ENCODE data around the gene MANEAL.
A peak's percentile ranks its signal among the peaks of the same experiment; 100 is the strongest.
"Not testable (repeated sequence)": the region's sequence is repeated elsewhere in the genome, so short reads cannot be mapped to it uniquely, and the experiment has no call there.

Gene MANEAL

DNA sequence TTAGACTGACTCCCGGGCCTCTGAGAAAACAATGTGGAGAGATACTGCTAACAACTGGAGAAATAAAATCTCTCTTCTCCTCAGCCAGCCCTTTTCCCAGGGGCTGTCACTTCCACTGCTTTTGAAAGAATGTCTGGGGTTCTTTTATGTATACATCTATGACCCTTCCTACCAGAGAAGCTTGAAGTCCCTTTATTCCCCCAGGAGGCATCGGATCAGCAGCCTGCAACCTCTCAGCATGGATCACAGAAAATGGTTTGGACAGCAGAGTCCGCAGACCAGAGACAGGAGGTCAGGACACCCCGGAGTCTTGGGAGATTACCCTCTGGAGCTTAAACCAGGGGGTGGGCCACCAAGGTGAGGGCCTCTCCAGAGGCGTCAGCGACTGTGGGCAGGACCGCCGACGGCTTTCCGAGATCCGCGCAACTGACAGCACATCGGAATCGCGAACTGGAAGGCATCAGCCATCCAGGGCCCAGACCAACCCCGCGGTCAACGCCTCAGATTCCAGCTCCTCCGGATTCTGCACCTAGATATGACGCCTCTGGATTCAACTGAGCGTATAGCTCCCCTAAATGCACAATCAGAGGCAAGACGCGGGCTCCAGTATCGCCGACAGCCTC, 29.7 kb upstream of the MANEAL start:
- no peak for DNase-seq (ENCODE audit: low spot score)
- in situ Hi-C loops (cut with MboI; ENCODE audit: low pct_unique_long_range_greater_than_20kb, low sequenced_read_pairs, unreplicated experiment) = no loop called here

GRCh38 chr1:37764414-37764825, 29.2 kb upstream of the MANEAL start:
- in situ Hi-C loops (cut with MboI; ENCODE audit: low pct_unique_long_range_greater_than_20kb, low sequenced_read_pairs, unreplicated experiment) = no loop called here
- TF ChIP-seq CTCF (IDR thresholded peaks at IDR 0.05; ENCODE audit: extremely low read depth, insufficient read depth, missing control alignments) = no peak
- peak; percentile 70 for DNase-seq (ENCODE audit: low spot score)

More for the DNA sequence above, 29.7 kb upstream of the MANEAL start:
- no peak for TF ChIP-seq CTCF (IDR thresholded peaks at IDR 0.05; ENCODE audit: extremely low read depth, insufficient read depth, missing control alignments)

DNA sequence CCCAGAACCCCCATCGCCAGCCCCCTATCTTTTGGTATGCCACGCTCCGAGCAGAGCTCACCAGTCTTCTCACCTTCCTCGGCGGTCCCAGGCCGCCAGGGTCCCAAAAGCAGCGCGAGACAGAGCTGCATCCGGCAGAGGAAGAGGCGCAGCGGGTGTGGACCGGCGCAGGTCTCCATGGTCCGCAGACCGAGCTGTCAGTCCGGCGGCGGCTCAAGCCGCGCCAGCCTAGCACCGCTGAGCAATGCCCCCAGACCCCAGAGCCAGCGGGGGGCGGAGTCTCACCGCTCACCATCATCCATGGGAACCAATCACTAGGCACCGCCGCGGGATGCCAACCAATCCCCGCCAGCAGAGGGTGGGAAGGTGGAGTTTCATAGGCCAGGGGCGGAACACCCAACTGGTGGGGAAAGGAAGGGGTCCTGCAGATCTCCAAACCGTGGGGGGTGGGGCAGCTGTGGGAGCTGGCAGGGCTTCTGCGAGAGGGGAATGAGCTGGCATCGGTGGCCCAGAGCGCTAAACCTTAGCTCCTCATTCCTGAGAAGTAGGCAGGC, 28.7 kb upstream of the MANEAL start, which contains the start of gene EPHA10:
Gene EPHA10 (minus strand): TSS at position 233 of the 554 bp plus-strand sequence. CDS start 54 bp downstream, at position 179.
- no peak for DNase-seq (ENCODE audit: low spot score)

DNA sequence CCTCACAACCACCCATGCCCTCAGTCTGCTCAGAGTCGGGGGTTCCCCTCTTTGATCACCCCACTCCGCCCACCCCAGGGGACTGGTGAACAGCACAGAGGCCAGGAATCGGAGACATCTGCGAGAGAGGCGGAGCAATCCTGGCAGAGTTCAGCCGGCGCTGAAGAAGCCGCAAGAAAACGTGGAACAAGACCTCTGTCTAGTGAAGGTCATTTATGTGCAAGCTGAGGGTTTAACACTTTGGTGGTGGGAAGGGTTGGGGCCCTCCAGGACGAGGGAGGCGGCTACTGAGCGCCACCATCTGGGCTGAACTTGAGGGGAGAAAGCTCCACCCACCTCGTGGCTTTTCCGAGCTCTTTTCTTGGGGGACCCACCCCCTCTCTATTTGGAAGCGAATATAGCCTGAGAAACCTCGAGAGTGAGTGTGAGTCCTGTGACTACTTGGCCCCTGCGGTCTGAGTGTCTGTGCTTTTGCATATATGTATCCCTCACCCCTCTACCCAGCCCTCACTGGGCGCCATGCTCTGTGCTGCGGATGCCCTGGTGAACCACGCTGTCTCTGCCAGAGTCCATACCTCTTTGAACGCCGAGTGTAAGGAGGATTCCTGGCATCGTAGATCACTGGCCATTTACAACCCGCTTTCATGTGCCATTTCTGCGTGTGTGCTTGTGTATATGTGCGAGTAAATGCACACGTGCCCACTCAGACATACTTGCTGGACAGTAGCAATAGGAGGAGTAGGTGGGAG, 27.6 kb upstream of the MANEAL start:
- in situ Hi-C loops (cut with MboI; ENCODE audit: low pct_unique_long_range_greater_than_20kb, low sequenced_read_pairs, unreplicated experiment) = no loop called here
- DNase-seq (ENCODE audit: low spot score) = no peak
- TF ChIP-seq CTCF (IDR thresholded peaks at IDR 0.05; ENCODE audit: extremely low read depth, insufficient read depth, missing control alignments) = peak; percentile 43

More for the DNA sequence above, 28.7 kb upstream of the MANEAL start, which contains the start of gene EPHA10:
- in situ Hi-C loops (cut with MboI; ENCODE audit: low pct_unique_long_range_greater_than_20kb, low sequenced_read_pairs, unreplicated experiment) = no loop called here
- TF ChIP-seq CTCF (IDR thresholded peaks at IDR 0.05; ENCODE audit: extremely low read depth, insufficient read depth, missing control alignments) = no peak

DNA sequence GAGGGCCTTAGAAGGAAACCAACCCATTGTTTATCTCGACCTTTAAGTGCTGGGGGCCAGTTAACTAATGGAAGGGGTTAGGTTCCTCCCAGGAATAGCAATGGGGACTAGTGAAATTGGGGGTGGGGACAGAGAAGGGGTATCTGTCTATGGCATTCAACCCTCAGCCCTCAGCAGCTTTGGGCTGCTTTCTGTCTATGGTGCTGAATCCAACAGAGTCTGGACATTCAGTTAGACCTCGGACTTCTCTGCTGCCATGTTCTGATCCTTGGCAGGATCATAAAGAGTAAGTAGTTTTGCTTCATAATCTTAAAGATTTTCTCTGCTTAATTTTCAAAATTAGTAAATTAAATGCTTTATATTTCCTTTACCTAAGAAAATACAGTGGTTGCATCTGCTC, 26.2 kb upstream of the MANEAL start:
- no peak for DNase-seq (ENCODE audit: low spot score)
- no peak for TF ChIP-seq CTCF (IDR thresholded peaks at IDR 0.05; ENCODE audit: extremely low read depth, insufficient read depth, missing control alignments)
- in situ Hi-C loops (cut with MboI; ENCODE audit: low pct_unique_long_range_greater_than_20kb, low sequenced_read_pairs, unreplicated experiment) = no loop called here

- DNase-seq (ENCODE audit: low spot score); in situ Hi-C loops (cut with MboI; ENCODE audit: low pct_unique_long_range_greater_than_20kb, low sequenced_read_pairs, unreplicated experiment): not testable (repeated sequence)
Measured at GRCh38 chr1:37771440-37771839, 22.2 kb upstream of the MANEAL start.

All from GM13977 (cell line).